ENCODE measurements around the gene ADIG. TPM values are rescaled to one million over a fixed set of nuclear protein-coding genes. Genes with fewer than 3 reads are reported as not detected.

The ADIG gene
- total and polyA plus RNA-seq, 2 of the 13 experiments (the other 11 are each of a cell fraction or from before 2014, with no cell fraction given) = 0.15 TPM; not detected in 1

DNA sequence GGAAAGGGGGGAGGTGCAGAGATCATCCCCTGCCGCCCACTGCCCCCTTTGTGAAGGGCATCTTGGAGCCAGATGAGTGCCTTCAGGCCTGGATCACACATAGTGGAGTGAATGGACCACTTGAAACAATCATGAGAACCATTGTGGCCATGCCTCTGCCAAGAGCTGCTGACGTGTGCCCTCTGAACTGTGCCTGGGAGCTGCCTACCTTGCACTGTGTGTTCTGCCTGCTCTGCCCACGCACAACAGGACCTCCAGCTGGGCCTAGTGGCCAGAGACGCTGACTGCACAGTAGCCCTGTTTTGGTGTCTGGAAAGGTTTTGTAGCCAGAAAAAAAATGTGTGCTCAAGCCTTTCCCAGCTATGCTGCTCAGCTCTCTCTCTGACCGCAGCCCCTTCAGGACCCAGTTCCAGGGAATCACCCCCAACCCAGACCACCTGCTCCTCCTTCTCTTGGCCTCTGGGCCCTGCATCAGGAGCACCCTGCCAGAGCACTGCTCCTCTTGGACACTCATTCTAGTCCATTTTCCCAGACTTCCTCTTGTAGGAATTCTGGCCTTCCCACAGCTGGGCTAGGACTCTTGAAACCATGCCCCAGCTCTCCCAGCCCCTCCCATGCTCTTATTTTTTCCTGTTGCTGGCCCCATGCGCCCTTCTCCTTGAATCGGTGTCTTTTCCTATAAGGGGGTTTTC is 1.6 kb upstream of the ADIG start:
- 0 out of 2 replicates have a peak, but pooled peaks have one; percentile 25 for TF ChIP-seq ZBTB38 (CRISPR knock-in tag; IDR thresholded peaks at IDR 0.05)
- TF ChIP-seq RBM22 (optimal IDR thresholded peaks at IDR 0.05; ENCODE audit: low read length) = peak; percentile 12
- no peak for TF ChIP-seq ARNT (IDR thresholded peaks at IDR 0.05)
- TF ChIP-seq SMARCC2 (IDR thresholded peaks at IDR 0.05) = no peak
- peak; percentile 17 for TF ChIP-seq AGO2 (optimal IDR thresholded peaks at IDR 0.05; ENCODE audit: low read depth, low read length)
- TF ChIP-seq ZSCAN5A (CRISPR knock-in tag; IDR thresholded peaks at IDR 0.05; ENCODE audit: borderline replicate concordance) = no peak
- 0 out of 2 replicates have a peak, but pooled peaks have one; percentile 37 for TF ChIP-seq ZNF572 (CRISPR knock-in tag; IDR thresholded peaks at IDR 0.05)
- TF ChIP-seq, protein P1, sequence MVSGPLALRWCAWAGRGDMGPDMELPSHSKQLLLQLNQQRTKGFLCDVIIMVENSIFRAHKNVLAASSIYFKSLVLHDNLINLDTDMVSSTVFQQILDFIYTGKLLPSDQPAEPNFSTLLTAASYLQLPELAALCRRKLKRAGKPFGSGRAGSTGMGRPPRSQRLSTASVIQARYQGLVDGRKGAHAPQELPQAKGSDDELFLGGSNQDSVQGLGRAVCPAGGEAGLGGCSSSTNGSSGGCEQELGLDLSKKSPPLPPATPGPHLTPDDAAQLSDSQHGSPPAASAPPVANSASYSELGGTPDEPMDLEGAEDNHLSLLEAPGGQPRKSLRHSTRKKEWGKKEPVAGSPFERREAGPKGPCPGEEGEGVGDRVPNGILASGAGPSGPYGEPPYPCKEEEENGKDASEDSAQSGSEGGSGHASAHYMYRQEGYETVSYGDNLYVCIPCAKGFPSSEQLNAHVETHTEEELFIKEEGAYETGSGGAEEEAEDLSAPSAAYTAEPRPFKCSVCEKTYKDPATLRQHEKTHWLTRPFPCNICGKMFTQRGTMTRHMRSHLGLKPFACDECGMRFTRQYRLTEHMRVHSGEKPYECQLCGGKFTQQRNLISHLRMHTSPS (CRISPR knock-in tag; IDR thresholded peaks at IDR 0.05; ENCODE audit: low read depth) = peak; percentile 41; the same call in 1 of the 2 replicates
- peak; percentile 43 for TF ChIP-seq ZNF687 (CRISPR knock-in tag; IDR thresholded peaks at IDR 0.05)
- Histone ChIP-seq H3K4me1 (ENCODE audit: insufficient read depth, low read length) (peaks cover 47% of the 10 kb centered on the region), H3K9ac (ENCODE audit: insufficient read depth, low read depth, low read length) (no peak overlapping the region), H4K20me1 (ENCODE audit: insufficient read depth, low read length) (no peaks in the 10 kb centered on the region), H3K36me3 (replicated peaks in 1 of 2; ENCODE audit: control insufficient read depth in 1 of 2, insufficient read depth in 2 of 2, low read length in 2 of 2) (peaks cover 6 to 24% of the 10 kb centered on the region in 2 experiments; a peak in 3 of 5 replicates), H3K79me2 (ENCODE audit: insufficient read depth, low read length) (no peaks in the 10 kb centered on the region), H3K27me3 (ENCODE audit: control insufficient read depth in 1 of 2, insufficient read depth in 2 of 2, low read length in 2 of 2) (no peaks in the 10 kb centered on the region), H2AFZ (ENCODE audit: low read length) (no peak overlapping the region), H3K9me3 (ENCODE audit: low read length) (no peaks in the 10 kb centered on the region), H3K27ac (ENCODE audit: extremely low read length, insufficient read depth, low read length) (no peak overlapping the region), H3K4me3 (replicated peaks in 1 of 3; ENCODE audit: insufficient read depth in 1 of 3, low read depth in 2 of 3, low read length in 3 of 3) (no peak overlapping the region), H3K4me2 (ENCODE audit: low read depth, low read length) (no peak overlapping the region)
- DNase-seq (ENCODE audit: low spot score) (no peak), FAIRE-seq (no peak), ATAC-seq (peak; percentile 59)
- in situ Hi-C loops (cut with HindIII; ENCODE audit: extremely low pct_ligation_motif_present, low pct_unique_long_range_greater_than_20kb) (no loop called here), intact Hi-C loops (cut with micrococcal nuclease; ENCODE audit: unreplicated experiment) (no loop called here)
- ChIA-PET CTCF (ENCODE audit: low intra/inter-chr PET ratio, low total read pairs) (no interaction called here), POLR2A (no interaction called here)
- WGBS (ENCODE audit: low lambda C conversion rate) = 75% methylated on average over 7 of the region's 7 CpGs
- BruUV-seq (replicated peaks) = no TSS peak

All from HepG2 (cell line).